ENCODE measurements around the gene VPS72. TPM values are rescaled to one million over a fixed set of nuclear protein-coding genes. Genes with fewer than 3 reads are reported as not detected.

Gene VPS72
- total RNA-seq, 2 experiments from 2014 or later, result 12.7 to 17.2 TPM

DNA sequence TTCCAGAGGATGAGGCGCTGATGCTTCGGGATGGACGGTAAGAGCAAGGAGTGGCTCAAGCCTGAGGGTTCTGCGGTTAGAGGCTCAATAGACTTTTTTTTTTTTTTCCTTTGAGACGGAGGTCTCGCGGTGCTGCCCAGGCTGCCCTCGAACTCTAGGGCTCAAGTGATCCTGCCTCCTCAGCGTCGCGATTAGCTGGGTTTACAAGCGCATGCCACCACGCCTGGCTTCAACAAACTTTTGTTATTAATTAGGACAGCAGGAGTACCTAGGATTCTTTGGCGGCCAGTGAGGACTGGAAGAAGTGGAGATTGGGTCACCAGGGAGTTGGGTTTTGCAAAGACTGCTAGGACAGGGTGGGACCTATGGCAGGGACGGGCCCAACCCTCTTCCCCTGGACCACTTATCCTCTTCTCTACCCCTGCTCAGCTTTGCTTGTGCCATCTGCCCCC, 23.5 kb downstream of the VPS72 start:
- peak overlapping the region; percentile 93 for H3K4me3 Mint-ChIP-seq
- peaks cover 84% of the 10 kb centered on the region for H3K36me3 Mint-ChIP-seq (ENCODE audit: low read depth)
- no peaks in the 10 kb centered on the region for H3K27me3 ChIP-seq (ENCODE audit: control insufficient read depth in 1 of 2, insufficient read depth in 2 of 2, low read length in 2 of 2)
- H3K9me3 ChIP-seq (ENCODE audit: control insufficient read depth in 1 of 2, insufficient read depth in 1 of 2, low read length in 2 of 2), result no peaks in the 10 kb centered on the region
- peak overlapping the region; percentile 89 for H3K27ac Mint-ChIP-seq
- peaks cover 48% of the 10 kb centered on the region for H3K36me3 ChIP-seq (ENCODE audit: insufficient read depth, low read length)
- TF ChIP-seq, protein P1, sequence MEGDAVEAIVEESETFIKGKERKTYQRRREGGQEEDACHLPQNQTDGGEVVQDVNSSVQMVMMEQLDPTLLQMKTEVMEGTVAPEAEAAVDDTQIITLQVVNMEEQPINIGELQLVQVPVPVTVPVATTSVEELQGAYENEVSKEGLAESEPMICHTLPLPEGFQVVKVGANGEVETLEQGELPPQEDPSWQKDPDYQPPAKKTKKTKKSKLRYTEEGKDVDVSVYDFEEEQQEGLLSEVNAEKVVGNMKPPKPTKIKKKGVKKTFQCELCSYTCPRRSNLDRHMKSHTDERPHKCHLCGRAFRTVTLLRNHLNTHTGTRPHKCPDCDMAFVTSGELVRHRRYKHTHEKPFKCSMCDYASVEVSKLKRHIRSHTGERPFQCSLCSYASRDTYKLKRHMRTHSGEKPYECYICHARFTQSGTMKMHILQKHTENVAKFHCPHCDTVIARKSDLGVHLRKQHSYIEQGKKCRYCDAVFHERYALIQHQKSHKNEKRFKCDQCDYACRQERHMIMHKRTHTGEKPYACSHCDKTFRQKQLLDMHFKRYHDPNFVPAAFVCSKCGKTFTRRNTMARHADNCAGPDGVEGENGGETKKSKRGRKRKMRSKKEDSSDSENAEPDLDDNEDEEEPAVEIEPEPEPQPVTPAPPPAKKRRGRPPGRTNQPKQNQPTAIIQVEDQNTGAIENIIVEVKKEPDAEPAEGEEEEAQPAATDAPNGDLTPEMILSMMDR (IDR thresholded peaks at IDR 0.05), result no peak
- ChIA-PET CTCF (interaction anchor here (1.3 kb wide), 1 partner anchor 85 kb away, joined by 4 read pairs; no protein-coding TSS in a partner anchor), POLR2A (interaction anchor here (0.6 to 3.6 kb wide), 10 partner anchors 9 to 233 kb away, joined by 3 to 51 read pairs (median 3); partner anchors contain the start of genes PIP5K1A, PSMB4, TMOD4 and TNFAIP8L2)
- H3K27ac ChIP-seq (ENCODE audit: low read depth in 1 of 2, low read length in 2 of 2), result peak overlapping the region; percentile 20 to 34
- H3K4me1 ChIP-seq (ENCODE audit: insufficient read depth, low read length), result peaks cover 29% of the 10 kb centered on the region
- peaks cover 49% of the 10 kb centered on the region for H3K4me1 Mint-ChIP-seq (ENCODE audit: low read depth)
- DNase-seq (peak in 1 of 14 experiments; percentile 31), ATAC-seq (ENCODE audit: poor library complexity) (no peak)
- H3K27me3 Mint-ChIP-seq, result no peaks in the 10 kb centered on the region
- intact Hi-C loops (cut with DNase I, micrococcal nuclease), result loop anchor here in 1 of 2 experiments (2.0 kb wide), 1 partner anchor 232 kb away; the partner anchor contains the start of gene PSMB4
- H3K4me3 ChIP-seq (ENCODE audit: low read length), result peak overlapping the region; percentile 76
- H3K9me3 Mint-ChIP-seq, result no peaks in the 10 kb centered on the region

DNA sequence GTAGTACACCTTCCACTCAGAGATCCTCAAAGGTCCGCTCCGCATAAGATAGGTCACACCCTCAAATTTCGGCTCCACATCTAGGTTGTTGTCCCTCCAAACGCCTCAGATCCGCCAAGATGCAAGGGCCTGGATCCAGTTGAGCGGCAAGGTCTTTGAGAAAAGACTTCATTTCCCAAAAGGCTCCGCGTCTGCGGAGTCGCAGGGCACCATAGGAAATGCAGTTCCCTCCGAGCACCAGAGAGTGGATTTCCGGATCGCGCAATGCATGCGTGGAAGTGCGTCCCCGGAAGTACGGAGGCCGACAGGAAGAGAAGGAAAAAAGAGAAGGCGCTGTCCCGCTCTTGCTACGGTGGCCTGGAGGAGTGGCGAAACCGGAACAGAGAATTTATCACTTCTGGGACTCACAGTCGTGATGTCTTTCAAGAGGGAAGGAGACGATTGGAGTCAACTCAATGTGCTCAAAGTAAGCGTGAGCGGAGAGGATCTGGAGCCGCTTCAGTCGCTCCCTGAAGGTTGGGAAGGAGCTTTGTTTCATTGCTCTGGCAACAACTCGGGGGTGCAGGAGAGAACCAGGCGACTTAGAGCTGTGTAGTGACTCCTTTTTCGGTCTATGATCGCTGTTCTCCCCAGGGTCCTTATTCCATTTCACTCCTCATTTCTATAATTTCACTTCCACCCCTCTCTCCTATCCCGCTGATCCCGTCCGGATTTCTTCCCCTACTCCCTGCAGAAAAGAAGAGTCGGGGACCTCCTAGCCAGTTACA, 24.1 kb downstream of the VPS72 start, which contains the start of the genes LYSMD1 and SCNM1:
Gene LYSMD1, minus strand, starts transcription at position 165 of the 767 bp plus-strand sequence. CDS start 644 bp downstream, outside the sequence.
Gene SCNM1, plus strand, starts transcription at position 407 of the 767 bp plus-strand sequence. Its CDS starts 9 bp downstream, at position 416.
- Histone ChIP-seq H3K27ac (ENCODE audit: low read depth in 1 of 2, low read length in 2 of 2) (peak within 1 kb of the TSS; percentile 36 to 42), H3K27me3 (ENCODE audit: control insufficient read depth in 1 of 2, insufficient read depth in 2 of 2, low read length in 2 of 2) (no peaks in the 10 kb centered on the region), H3K9me3 (ENCODE audit: control insufficient read depth in 1 of 2, insufficient read depth in 1 of 2, low read length in 2 of 2) (no peaks in the 10 kb centered on the region), H3K36me3 (ENCODE audit: insufficient read depth, low read length) (peaks cover 46% of the 10 kb centered on the region), H3K4me1 (ENCODE audit: insufficient read depth, low read length) (peaks cover 33% of the 10 kb centered on the region), H3K4me3 (ENCODE audit: low read length) (peak within 1 kb of the TSS; percentile 76)
- H3K27me3 Mint-ChIP-seq, result no peaks in the 10 kb centered on the region
- CTCF ChIA-PET, result interaction anchor here (1.0 to 1.3 kb wide), 2 partner anchors 86 to 115 kb away, joined by 4 read pairs; no protein-coding TSS in a partner anchor
- TF ChIP-seq, protein P1 (IDR thresholded peaks at IDR 0.05), result no peak
- DNase-seq (peak; percentile 91 to 99 (median 94)), ATAC-seq (ENCODE audit: poor library complexity) (peak; percentile 97)
- POLR2A ChIA-PET, result interaction anchor here (0.6 to 3.6 kb wide), 14 partner anchors 9 to 930 kb away, joined by 3 to 51 read pairs (median 3); partner anchors contain the start of genes PIP5K1A, PSMB4, TMOD4 and TNFAIP8L2
- peak within 1 kb of the TSS; percentile 93 for H3K4me3 Mint-ChIP-seq
- peaks cover 52% of the 10 kb centered on the region for H3K4me1 Mint-ChIP-seq (ENCODE audit: low read depth)
- no peaks in the 10 kb centered on the region for H3K9me3 Mint-ChIP-seq
- peak within 1 kb of the TSS; percentile 89 for H3K27ac Mint-ChIP-seq
- peaks cover 81% of the 10 kb centered on the region for H3K36me3 Mint-ChIP-seq (ENCODE audit: low read depth)
- intact Hi-C loops (cut with DNase I, micrococcal nuclease), result loop anchor here in 1 of 2 experiments (2.0 kb wide), 1 partner anchor 233 kb away; the partner anchor contains the start of gene PSMB4

DNA sequence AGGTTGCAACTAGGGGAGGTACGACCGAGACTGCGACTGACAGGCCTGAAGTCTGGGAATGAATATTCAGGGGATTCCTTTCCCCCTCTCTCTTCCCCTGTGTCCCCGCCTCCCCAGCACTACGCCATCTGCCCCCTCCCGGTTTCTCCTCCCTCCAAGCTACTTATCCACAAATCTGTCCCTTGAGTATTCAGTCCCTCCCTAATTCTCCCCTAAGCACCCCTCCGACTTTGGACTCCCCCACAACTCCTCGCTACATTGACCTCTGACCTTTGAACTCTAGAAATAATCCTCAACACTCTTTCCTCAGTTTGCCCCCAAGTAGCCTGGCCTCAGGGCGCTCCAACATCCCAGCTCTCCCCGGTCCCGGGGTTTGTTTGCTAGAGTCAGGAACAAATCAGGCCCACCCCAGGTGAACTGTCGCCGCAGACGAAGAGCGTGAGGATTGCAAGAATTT, 24.7 kb downstream of the VPS72 start:
- ChIA-PET POLR2A (interaction anchor here (0.8 to 3.6 kb wide), 6 partner anchors 8 to 930 kb away, joined by 3 to 51 read pairs (median 4); partner anchors contain the start of gene TNFAIP8L2), CTCF (interaction anchor here (0.9 to 1.0 kb wide), 2 partner anchors 39 to 116 kb away, joined by 3 to 4 read pairs; no protein-coding TSS in a partner anchor)
- intact Hi-C loops (cut with DNase I, micrococcal nuclease), result no loop called here
- Histone ChIP-seq H3K27me3 (ENCODE audit: control insufficient read depth in 1 of 2, insufficient read depth in 2 of 2, low read length in 2 of 2) (no peaks in the 10 kb centered on the region), H3K4me1 (ENCODE audit: insufficient read depth, low read length) (peaks cover 40% of the 10 kb centered on the region), H3K36me3 (ENCODE audit: insufficient read depth, low read length) (peaks cover 44% of the 10 kb centered on the region), H3K4me3 (ENCODE audit: low read length) (peak overlapping the region; percentile 76), H3K9me3 (ENCODE audit: control insufficient read depth in 1 of 2, insufficient read depth in 1 of 2, low read length in 2 of 2) (no peaks in the 10 kb centered on the region), H3K27ac (ENCODE audit: low read depth in 1 of 2, low read length in 2 of 2) (peak overlapping the region; percentile 36 to 42)
- Mint-ChIP-seq H3K9me3 (no peaks in the 10 kb centered on the region), H3K4me3 (peak overlapping the region; percentile 93), H3K36me3 (ENCODE audit: low read depth) (peaks cover 81% of the 10 kb centered on the region), H3K27me3 (no peaks in the 10 kb centered on the region), H3K4me1 (ENCODE audit: low read depth) (peaks cover 58% of the 10 kb centered on the region), H3K27ac (peak overlapping the region; percentile 89)
- TF ChIP-seq, protein P1 (IDR thresholded peaks at IDR 0.05), result no peak
- no peak for DNase-seq
- ATAC-seq (ENCODE audit: poor library complexity), result peak; percentile 4

Data from CD4-positive, alpha-beta T cell (primary cell).